ENCODE results near the gene ID4.
"Not testable (repeated sequence)": the region's sequence is repeated elsewhere in the genome, so short reads cannot be mapped to it uniquely, and the experiment has no call there.

The ID4 gene

GRCh38 chr6:19834858-19835257 is 2.3 kb upstream of the ID4 start:
- no peak for DNase-seq

GRCh38 chr6:19835605-19836004 is 1.6 kb upstream of the ID4 start:
- no peak for DNase-seq

GRCh38 chr6:19837511-19838441 is 606 bp downstream of the ID4 start:
- no peak for DNase-seq

GRCh38 chr6:19838442-19839236 is 1.5 kb downstream of the ID4 start:
- DNase-seq = no peak

DNA sequence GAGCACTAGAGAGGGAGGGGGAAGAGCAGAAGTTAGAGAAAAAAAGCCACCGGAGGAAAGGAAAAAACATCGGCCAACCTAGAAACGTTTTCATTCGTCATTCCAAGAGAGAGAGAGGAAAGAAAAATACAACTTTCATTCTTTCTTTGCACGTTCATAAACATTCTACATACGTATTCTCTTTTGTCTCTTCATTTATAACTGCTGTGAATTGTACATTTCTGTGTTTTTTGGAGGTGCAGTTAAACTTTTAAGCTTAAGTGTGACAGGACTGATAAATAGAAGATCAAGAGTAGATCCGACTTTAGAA is 2.0 kb downstream of the ID4 start:
- no peak for DNase-seq

DNA sequence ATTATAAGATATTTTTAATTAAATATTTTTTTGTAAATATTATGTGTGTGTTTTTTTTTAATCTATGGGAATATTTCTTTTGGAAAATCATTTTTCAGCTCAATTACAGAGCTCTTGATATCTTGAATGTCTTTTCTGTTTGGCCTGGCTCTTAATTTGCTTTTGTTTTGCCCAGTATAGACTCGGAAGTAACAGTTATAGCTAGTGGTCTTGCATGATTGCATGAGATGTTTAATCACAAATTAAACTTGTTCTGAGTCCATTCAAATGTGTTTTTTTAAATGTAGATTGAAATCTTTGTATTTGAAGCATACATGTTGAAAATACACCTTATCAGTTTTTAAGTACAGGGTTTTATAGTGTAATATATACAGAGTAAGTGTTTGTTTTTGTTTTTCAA is 2.6 kb downstream of the ID4 start:
- no peak for DNase-seq

DNA sequence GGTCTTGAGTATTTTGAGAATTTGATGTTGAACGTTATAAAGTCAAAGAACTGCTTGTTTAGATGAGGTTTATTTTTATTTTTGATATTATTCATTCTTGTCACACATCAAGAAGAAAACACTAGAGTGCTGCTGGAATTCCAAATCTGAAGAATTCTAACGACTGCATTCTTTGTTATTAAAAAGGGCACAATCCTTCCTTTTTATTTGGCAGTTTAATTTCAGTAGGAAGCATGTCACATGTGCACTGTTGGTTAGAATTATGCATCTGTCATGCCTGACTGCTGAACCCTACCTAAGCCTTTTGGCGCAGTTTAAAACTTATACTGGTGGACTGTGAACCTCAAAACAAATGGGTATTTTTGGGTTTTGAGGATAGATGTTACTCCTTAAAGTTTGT is 4.0 kb downstream of the ID4 start:
- no peak for DNase-seq

GRCh38 chr6:19842030-19842615 is 5.0 kb downstream of the ID4 start:
- DNase-seq = no peak

DNA sequence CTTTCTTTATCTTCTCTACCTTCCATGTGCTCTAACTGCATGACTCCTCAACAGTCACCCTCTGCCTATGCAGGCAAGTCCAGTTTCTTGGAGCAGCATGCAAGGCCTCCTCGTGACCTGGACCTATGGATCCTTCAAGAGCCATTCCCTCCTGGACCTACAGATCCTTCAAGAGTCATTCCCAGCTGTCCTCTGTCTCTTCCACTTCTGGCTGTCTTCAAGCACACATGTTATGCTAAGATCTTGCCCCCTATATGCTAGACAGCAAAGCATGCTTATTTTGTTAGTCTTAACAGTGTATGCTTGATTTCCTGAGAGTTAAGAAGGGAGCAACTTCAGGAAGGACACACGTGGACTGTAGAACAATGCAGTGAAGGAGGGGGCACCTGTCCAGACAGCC is 7.5 kb downstream of the ID4 start:
- no peak for DNase-seq

GRCh38 chr6:19845266-19846041 is 8.3 kb downstream of the ID4 start:
- DNase-seq = no peak

- DNase-seq = no peak
Observed at GRCh38 chr6:19848465-19849029, 11.4 kb downstream of the ID4 start.

GRCh38 chr6:19849196-19849595 is 12.0 kb downstream of the ID4 start:
- DNase-seq = no peak

GRCh38 chr6:19849755-19850154 is 12.6 kb downstream of the ID4 start:
- DNase-seq = no peak

GRCh38 chr6:19851241-19852089 is 14.3 kb downstream of the ID4 start:
- DNase-seq = no peak

DNA sequence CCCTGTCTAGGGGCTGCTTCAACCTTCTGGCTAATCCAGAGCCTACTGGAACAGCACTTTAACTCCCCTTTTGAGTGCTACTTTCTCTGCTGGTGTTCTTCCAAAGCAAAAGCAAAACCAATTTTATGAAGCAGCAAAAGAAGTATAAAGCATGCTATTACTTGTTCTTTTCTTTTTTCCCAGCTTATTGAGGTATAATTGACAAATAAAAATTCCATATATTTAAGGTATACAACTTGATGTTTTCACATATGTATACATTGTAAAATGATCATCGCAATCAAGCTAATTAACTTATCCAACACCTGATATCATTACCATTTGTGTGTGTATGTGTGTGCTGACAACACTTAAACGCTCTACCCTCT is 14.9 kb downstream of the ID4 start:
- no peak for DNase-seq

DNA sequence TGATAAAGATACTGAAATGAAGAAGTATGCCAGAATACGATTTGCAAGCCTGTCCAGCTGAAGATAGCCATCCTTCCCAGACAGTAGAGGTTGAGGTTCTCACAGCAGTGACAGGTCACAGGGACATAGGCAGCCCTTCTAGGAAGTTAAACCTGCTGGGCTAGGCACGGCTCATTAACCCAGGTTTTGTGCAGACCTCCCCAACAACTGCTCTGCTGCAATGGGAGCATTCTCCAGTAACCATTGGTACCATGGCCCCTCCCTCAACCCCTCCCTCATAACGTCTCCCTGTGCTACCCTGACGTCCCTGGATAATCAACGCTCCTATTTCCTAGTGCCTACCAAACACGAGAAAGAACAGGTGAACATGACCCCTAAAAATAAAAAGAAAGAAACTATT is 15.8 kb downstream of the ID4 start:
- DNase-seq = no peak

- not testable (repeated sequence) for DNase-seq
Observed at GRCh38 chr6:19854421-19855015, 17.3 kb downstream of the ID4 start.

GRCh38 chr6:19855536-19855935 is 18.4 kb downstream of the ID4 start:
- no peak for DNase-seq

- no peak for DNase-seq
Observed at GRCh38 chr6:19857139-19857538, 20.0 kb downstream of the ID4 start.

- no peak for DNase-seq
Observed at GRCh38 chr6:19857703-19858102, 20.5 kb downstream of the ID4 start.

DNA sequence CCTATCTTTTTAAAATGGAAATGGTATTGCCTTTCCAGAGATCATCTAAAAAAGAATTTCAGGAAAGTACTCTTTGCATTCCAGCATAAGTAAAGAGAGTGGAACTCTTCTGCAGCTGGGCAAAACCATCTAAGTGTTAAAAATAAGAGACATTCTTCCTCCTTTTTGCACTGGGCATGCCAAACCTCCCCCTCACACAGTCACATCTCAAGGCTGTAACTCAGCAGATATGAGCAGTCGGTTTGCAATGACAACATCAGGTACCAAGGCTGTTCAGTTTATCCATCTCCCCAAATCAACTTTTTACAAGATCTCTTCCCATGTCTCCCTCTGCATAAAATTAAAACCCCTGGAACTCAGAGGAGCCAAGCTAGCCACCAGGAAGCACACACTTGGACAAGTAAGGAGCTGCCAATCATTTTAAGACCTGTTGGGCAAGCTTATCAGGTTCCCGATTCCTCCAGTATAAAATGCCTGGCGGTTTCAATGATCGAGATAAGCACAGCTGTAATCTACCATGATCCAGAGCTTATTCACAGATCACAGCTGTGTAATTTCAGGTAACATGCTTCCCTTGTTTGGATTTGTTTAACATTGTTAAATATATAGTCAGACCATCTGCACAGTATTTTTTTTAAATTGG is 23.2 kb downstream of the ID4 start:
- no peak for DNase-seq

All from central memory CD4-positive, alpha-beta T cell (primary cell).